ENCODE data around the gene MIER3.
"Not testable (repeated sequence)": the region's sequence is repeated elsewhere in the genome, so short reads cannot be mapped to it uniquely, and the experiment has no call there.

MIER3 gene, protein sequence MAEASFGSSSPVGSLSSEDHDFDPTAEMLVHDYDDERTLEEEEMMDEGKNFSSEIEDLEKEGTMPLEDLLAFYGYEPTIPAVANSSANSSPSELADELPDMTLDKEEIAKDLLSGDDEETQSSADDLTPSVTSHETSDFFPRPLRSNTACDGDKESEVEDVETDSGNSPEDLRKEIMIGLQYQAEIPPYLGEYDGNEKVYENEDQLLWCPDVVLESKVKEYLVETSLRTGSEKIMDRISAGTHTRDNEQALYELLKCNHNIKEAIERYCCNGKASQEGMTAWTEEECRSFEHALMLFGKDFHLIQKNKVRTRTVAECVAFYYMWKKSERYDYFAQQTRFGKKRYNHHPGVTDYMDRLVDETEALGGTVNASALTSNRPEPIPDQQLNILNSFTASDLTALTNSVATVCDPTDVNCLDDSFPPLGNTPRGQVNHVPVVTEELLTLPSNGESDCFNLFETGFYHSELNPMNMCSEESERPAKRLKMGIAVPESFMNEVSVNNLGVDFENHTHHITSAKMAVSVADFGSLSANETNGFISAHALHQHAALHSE

DNA sequence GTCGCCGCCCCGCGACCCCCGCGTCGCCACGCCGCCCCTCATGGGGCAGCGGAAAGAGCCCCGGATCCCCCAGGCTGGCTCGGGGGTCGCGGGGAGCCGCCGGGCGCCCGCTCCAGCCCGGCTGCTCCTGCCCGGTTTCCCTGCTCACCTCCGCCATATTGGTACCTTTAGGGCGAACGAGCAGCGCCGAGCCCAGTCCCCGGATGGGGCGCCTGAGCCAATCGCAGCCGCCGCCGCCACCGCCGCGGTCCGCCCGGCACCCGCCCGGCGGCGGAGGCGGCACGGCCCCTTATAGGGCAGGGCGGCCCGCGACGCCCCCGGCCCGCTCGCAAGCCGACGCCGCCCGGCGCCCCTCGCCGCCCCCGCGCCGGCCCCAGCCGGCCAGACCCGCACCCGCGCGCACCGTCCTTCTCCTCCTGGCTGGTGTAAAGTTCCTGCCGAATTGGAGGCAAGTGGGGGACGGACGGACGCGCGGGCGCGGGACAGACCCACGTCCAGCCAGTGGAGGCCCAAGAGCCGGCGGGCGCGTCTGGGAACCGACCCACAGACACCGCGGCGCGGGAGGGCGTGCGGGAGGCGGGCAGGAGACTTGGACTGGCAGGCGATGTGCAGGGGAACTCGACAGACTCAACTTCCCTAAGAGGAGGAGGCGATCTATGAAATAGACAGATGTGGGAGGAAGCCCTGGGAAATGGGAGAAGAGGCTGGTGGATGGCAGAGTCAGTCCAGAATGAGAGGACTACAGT, at the start of gene MIER3:
Gene MIER3 (minus strand): TSS at position 178 of the 746 bp plus-strand sequence. CDS start 21 bp downstream, at position 157.
- DNase-seq (ENCODE audit: low spot score): peak; percentile 87

DNA sequence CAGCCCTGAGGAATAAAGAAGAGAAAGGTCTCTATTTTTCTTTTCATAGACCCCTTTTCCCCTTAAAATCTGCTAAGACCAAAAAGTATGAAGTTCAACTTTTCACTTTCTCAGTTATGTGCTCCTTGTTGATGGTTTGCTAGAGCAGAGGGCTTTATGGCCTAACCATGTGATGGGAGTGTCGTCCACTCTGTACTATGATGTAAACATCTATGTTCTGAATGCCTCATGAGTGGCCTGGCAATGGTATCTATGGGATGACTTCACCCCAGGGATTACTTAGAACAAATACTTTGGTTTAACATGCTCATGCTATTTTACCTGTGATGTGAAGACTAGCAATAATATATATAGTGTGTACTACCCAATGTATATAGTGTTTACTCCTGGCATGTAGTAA, 43.7 kb upstream of the MIER3 start:
- DNase-seq (ENCODE audit: low spot score): no peak

DNA sequence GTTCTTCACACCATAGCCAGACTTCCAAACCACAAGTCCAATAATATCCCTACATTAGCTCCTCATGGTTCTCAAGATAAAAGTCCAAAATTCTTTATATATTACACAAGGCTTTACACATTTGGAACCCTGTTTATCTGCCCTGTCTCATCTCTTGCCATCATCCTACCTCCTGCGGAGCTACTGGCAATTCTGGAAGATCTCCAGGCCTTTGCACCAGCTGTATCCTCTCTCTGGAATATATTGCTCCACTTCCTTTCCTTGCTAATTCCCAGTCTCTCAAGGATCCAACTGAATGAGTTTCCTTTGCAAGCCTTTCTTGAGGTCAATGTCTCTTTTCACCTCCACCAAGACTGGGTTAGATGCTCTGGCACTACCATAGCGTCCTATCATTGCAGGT, 41.3 kb upstream of the MIER3 start:
- DNase-seq (ENCODE audit: low spot score): no peak

DNA sequence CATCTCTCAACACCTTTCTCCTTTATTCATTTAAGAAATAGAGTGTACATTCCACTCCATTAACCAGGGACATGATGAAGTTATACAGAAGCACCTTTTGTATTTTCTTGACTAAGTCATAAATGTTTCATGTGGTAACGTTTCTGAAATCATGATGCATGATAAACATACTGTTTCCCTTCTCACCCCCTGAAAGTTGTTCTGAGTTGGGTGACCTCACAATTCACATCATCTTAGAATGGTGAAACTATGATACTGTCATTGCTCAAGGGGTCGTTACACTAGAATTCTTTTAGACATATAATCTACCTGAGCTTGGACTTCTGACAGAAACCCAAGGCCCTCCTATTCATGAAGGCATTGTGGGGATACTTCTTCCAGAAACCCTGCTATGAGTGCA, 37.8 kb upstream of the MIER3 start:
- DNase-seq (ENCODE audit: low spot score): no peak

DNA sequence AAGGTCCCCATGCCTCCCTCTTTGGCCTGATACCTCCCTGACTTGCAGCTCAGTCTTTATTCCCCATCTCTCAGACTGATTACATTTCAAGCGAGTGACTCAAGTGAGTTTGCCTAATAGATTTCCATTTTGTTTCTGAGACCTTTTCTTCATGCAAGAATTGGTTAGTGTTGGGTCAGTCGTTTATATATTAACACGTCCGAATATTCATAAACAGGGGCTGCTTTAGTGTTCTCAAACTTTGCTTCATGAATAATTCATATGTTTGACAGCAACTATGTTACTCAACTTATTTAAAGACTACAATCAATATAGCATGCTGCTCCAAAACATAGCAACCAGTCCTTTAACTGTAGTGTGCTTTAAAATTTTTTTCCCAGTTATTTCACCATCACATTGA, 36.6 kb upstream of the MIER3 start:
- no peak for DNase-seq (ENCODE audit: low spot score)

DNA sequence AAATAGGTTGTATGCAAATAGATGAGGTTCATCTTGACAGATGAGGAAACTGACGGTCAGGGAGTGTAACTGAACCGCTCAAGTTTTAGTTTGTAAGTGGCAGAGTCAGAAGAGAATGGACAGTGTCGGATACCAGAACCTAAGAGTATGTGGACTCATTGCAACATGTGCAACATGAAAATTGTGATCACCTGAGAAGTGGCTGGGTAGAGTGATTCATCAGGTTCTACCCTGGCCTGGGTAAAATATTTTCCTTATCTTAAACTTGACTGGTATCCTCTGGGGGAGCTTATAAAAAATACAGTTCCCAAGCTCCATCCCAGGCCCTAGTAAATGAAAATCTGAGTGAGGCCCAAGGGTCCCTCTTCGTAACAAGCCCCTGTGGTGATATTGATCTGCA, 35.2 kb upstream of the MIER3 start:
- DNase-seq (ENCODE audit: low spot score): no peak

DNA sequence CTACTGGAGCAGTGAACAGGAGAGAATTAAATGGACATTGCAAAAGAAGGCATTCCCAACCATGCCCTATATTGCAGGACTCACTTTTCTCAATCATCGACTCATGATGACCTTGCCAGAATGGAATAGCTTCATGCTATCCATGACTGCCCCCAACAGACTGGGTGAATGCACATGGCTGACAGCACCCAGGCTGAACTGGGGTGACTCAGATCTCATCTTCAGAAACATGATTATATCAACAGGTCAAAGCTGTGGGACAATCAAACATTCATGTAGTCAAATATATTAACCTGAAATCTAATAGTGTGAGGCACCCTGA, 34.7 kb upstream of the MIER3 start:
- DNase-seq (ENCODE audit: low spot score): no peak

DNA sequence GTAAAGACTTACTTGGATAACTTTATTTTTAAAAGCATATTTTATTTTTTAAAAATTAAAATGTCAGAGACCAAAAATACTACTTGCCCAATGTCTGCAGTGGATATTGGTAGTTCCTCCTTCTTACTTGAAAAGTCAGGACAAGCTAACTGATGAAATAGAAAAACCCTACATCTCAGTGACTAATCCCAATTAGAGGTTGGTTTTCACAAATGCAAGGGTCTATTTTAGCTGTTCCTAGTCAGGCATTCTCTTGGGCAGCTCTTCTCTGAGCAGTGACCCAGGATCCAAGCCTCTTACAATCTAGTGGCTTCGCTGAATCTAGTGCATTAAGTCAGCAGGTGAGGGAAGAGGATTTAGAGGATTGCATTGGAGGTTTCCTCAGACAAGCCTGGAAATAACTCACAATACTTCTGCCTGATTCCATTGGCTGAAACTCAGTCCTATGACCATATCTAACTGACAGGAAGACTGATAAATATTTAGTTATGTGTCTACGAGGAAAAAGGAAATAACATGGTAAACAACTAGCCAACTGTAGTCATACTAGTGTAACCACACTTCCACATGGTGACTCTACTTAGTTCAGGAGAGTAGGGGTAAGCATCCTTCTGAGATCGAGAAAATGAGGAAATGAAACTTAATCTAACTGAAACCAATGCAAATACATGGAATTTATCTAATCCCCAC, 34.2 kb upstream of the MIER3 start:
- DNase-seq (ENCODE audit: low spot score): no peak

DNA sequence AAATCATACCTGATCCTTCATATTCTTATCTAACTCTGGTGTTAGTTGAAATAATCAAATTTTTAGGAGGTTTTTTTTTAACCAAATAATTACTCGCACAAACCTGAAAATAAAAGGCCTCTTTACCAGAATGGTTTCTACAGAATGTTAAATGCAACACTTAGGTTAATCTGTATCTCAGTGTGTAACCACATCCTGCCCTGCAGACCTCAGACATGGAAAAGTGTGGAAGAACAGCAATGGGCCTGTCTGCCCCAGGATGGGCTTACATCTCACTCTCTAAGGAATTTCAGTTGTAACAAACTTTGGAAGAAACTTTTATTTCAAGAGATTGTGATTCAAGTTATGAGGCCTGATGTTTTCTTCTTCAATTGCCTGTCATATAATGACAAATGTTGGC, 32.5 kb upstream of the MIER3 start:
- no peak for DNase-seq (ENCODE audit: low spot score)

DNA sequence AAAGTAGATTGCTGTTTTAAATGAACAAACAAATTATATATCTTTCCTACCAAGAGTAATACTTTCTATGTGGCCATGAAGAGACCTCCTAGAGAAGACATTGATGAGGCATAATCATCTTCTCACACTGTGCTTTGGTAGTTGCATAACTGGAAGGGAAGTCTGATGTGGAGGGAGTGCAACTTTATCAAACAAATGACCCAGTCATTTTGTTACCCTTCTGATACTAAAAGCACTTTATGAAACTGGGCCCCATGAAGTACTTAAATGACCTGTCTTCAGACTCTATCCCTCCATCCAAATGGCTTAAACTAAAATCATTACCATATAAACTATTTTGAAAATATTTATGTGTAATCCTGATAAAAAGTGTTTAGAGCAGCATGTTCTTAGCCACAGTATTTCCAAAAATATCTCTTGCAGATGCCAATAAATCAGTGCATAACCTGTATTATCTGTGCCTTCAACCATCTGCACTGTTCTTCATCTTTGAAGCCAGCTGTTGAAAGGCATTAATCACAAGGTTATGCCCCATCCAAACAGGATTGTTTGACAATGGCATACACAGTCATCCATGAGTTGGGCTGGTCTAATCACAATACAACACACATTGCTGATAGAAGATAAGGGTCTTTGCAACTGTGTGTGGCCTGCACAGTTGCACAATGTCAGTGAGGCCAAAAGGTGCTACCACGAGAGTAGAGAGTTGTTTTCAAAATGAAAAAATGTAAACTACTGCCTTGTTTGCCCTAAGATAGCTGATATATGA, 31.9 kb upstream of the MIER3 start:
- no peak for DNase-seq (ENCODE audit: low spot score)

DNA sequence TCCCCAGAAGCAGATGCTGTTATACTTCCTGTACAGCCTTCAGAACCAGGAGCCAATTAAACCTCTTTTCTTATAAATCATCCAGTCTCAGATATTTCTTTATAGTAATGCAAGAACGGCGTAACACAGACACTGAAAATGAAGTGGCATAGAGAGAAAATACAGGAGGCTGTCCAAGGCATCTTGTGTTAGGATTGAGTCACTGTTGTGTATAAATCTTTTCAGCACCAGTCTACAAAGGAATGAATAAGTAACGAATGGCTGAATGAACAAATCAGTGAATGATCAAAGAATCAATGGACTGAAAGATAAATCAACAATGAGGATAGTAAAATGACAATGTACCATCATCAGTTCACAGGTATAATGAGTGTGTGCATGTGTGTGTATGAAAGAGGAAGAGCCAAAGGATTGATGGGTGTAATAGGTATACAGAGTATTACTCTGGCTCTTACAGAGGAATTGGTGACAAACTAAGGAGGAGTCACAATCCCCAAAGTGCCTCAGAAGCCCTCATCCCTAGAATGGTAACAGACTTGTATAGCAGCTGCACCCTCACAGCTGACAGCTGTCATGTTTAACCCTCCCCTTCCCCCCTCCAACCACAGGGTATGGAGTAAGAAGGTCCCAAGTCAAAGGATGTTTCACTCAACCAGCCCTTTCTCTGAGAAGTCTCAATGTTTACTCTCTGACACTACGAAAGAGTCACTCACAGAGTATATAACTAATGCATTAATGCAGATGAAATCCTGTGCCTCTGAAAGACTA, 29.8 kb upstream of the MIER3 start:
- no peak for DNase-seq (ENCODE audit: low spot score)

DNA sequence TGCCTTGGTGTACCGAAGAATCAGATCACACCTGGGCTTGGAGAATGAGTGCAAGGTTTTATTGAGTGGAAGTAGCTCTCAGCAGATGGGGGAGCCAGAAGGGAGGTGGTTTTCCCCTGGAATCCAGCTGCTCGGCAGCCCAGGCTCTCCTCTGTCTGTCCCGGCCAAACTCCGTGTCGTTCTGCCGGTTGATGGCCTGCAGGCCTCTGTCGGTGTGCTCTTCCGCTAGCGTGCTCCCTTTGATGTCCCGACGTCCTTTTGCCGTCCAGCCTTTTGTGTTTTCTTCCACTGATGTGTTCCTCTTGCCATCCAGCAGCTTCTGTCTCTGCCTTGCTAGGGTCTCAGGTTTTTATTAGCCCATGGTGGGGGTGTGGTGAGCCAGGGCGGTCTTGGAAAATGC, 28.0 kb upstream of the MIER3 start:
- no peak for DNase-seq (ENCODE audit: low spot score)

DNA sequence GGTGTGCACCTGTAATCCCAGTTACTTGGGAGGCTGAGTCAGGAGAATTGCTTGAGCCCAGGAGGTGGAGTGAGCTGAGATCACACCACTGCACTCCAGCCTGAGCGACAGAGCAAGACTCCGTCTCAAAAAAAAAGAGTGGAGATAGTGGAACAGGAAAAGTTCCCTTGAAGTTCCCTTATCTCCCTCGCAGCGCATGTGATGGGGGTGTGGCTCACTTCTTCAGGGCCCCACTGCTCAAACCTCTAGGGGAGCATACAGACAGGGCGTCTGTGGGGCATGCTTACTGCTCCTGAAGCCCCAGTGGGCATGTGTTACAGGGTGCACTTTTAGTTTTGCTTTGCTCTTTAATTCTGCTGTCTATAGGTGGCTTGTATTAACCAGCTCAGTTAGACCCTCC, 27.6 kb upstream of the MIER3 start:
- DNase-seq (ENCODE audit: low spot score): not testable (repeated sequence)

DNA sequence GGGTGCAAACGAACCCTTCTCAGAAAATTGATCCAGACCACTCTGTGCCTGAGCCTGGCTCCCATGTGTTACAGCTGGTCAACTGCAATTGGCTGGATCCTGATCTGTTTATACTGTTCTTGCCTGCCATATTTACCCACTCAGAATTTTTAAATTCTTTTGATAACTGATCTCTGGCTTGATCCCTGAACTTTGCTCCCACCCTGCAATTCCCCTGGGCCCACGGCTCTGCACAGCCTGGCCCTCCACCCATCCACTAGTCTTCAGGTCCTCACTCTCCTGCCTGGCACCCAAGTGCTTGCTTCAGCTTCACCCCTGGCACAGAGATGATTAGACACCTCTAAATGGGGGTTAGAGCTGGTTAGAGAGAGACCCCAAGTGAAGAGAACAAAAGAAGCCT, 25.9 kb upstream of the MIER3 start:
- DNase-seq (ENCODE audit: low spot score): no peak

DNA sequence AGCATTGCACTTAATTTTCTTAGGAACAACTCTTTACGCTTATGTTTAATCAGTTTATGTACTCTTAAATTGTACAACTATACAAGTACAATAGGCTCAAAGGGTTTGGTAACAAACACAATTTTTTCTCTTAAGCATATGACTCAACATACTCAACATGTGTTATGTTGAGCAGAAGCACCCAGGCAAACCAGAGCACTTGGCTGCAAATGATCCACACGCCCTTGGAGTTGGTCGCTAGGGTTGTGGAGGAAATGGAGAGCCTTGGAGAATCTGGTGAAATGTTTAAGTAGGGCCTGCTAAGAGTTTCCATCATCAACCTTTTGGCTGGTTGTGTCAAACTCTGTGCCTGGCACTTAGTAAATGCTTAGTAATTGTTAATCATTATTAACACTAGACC, 25.1 kb upstream of the MIER3 start:
- no peak for DNase-seq (ENCODE audit: low spot score)

DNA sequence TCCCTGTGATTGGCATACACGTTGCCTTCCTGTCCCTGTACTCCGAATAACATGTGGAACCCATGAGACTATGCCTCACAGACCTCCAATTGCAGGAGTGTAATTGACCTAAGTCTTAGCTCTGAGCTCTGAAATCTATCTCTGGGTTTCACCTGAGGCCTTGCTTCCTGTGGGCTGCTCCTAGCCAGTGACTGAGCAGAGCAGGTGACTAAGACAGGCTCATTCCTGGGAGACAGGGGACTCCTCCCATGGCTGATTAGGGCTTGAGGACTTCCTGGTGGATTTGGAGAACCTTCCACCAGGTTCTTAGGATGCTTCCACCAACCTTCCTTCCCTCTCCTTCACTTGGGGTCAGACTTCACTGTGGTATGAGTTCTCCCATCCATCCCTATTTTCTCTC, 22.3 kb upstream of the MIER3 start:
- DNase-seq (ENCODE audit: low spot score): peak; percentile 18

DNA sequence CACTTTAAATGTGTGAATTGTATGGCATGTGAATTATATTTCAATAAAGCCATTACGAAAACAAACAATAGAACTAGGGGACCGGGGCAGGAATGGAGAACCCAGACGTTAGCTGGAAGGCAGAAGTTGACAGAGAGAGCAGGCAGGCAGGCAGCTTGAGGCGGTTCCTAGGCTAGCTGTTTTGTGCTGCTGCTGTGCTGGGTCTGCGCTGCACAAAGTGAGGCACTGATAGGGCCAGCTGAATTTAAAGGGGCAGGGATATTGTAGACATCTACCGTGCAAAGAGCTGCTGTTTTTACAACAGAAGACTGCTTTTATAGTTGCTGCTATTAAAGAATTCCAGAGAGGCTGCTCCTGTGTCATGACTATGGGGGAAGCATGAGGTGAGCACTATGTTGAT, 21.6 kb upstream of the MIER3 start:
- no peak for DNase-seq (ENCODE audit: low spot score)

DNA sequence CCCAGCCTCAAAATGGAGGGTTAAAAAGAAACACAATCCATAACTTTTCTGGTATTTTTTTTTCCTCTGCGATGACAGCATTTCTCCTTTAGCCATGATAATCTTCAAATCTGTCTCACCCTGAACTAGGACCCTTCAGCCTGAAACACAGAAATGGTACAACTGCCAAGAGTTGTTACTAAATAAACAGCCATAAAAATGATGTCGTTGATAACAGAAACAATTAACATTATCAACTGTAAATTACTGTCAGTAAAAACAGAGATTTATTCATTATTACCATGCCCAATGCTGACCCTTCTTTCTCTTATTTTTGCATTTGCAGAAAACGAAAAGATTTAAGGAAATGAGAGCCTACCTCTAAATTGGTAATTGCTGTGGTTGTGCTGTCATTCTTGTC, 19.4 kb upstream of the MIER3 start:
- DNase-seq (ENCODE audit: low spot score): no peak

DNA sequence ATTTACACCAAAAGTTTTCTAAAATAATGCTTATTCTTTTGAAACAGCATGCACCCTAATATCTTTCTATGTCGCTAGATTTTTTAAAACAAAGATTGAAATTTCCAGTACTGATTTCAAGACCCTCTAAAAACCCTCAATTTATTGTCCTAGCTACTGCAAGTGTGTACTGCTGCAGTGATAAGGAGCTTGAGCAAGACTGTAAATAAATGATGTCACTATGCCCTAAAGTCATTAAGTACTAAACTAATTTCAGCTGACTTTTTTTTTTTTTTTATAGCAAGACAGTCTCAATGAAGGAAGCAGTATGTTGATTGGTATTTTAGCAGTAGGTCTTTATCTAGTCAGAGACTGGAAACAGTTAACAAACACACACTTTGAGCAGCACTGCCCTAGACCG, 12.2 kb upstream of the MIER3 start:
- no peak for DNase-seq (ENCODE audit: low spot score)

DNA sequence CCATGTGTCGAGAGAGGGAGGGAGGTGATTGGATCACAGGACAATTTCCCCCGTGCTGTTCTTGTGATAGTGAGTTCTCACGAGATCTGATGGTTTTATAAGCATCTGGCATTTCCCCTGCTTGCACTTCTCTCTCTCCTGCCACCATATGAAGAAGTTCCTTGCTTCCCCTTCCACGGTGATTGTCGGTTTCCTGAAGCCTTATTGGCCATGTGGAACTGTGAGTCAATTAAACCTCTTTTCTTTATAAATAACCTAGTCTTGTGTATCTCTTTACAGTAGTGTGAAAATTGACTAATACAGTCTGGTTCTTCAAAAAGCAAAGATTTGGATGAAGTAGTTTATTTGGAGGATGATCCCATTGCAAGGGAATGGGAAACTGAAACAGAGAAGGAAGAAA, 11.3 kb upstream of the MIER3 start:
- DNase-seq (ENCODE audit: low spot score): no peak

DNA sequence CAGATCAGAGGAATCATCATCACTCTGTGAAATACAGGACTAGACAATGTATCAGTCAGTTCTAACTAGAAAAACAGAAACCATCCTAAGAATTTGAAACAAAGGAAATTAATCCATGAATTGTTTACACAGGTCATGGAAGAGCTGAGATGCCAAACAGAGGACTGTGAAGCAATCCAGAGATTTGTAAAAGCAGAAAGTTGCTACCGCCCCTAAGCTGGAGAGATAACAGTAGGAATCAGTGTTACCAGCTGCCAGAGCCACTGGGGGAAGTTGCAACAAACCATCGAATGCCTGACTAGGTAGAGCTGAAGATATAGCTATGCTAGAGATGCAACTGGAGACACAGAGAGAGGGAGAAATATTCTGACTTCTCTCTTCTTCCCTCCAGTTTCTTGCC, 10.4 kb upstream of the MIER3 start:
- no peak for DNase-seq (ENCODE audit: low spot score)
